B cell (primary cell): Measurements from ENCODE around the gene NAP1L1. TPM values are rescaled to one million over a fixed set of nuclear protein-coding genes. Genes with fewer than 3 reads are reported as not detected.
A peak's percentile ranks its signal among the peaks of the same experiment; 100 is the strongest.

Experiments used
- ATAC-seq: fragments of 200-7000 bp; cut with Tn5 transposase; one replicate; pipeline ENCODE4 v1.10.0; 2021; ENCODE audit warnings: low read depth, mild to moderate bottlenecking, moderate number of reproducible peaks, moderate library complexity
- CTCF ChIA-PET: fragments of 350-600 bp; sonication (Branson Sonifier 250); formaldehyde crosslinking; loops from one replicate; lab custom pipeline; 2021; ENCODE audit warnings: antibody characterized with exemption, inconsistent platforms; lab: Charles Lee
- POLR2A ChIA-PET: fragments of 350-600 bp; sonication (Branson Sonifier 250); formaldehyde crosslinking; loops from one replicate; lab custom pipeline; 2021; ENCODE audit warnings: antibody characterized with exemption; lab: Charles Lee
- DNase-seq: peaks from one replicate; pipeline ENCODE4 v3.0.0; 2013
- H2AFZ ChIP-seq: 2 replicates; pipeline ENCODE4 v1.6.1; 2012; ENCODE audit warnings: mild to moderate bottlenecking, low read depth, low read length; ENCODE audit not compliant: insufficient read depth, poor library complexity, severe bottlenecking
- H3K27ac ChIP-seq, 2 donors: 1 replicate in 1 of 2; 2 replicates in 1 of 2; pipeline ENCODE4 v1.5.1; 2012 to 2013; ENCODE audit warnings: low read length in 2 of 2, mild to moderate bottlenecking in 2 of 2, moderate library complexity in 1 of 2
- H3K27me3 ChIP-seq, 4 experiments: fragments of 200-600 bp in 1 of 4; sonication (generic) in 1 of 4; replicated peaks in 1 of 4; 1 replicate in 2 of 4; 2 replicates in 2 of 4; pipeline versions ENCODE4 v1.6.1 to v1.7.0; 2013 to 2016; ENCODE audit warnings: low read length in 3 of 4, mild to moderate bottlenecking in 2 of 4, mixed read lengths in 1 of 4, moderate library complexity in 1 of 4; ENCODE audit not compliant: insufficient read depth in 4 of 4, control insufficient read depth in 3 of 4; ENCODE audit errors: control extremely low read depth in 1 of 4
- H3K36me3 ChIP-seq, 2 experiments: replicated peaks in 1 of 2; 1 replicate in 1 of 2; 2 replicates in 1 of 2; pipeline versions ENCODE4 v1.6.1 to v1.7.1; 2013; ENCODE audit warnings: low read length in 1 of 2; ENCODE audit not compliant: insufficient read depth in 2 of 2, control insufficient read depth in 1 of 2; ENCODE audit errors: control extremely low read depth in 1 of 2, extremely low read depth in 1 of 2
- H3K4me1 ChIP-seq, 2 donors: fragments of 200-600 bp in 1 of 2; sonication (generic) in 1 of 2; 1 replicate in 1 of 2; 2 replicates in 1 of 2; pipeline versions ENCODE4 v1.5.1 to v1.6.1; 2013 to 2017; ENCODE audit warnings: low read length in 2 of 2; ENCODE audit not compliant: control insufficient read depth in 2 of 2, insufficient read depth in 2 of 2
- H3K4me2 ChIP-seq: replicated peaks from 2 replicates; pipeline ENCODE3; 2012; ENCODE audit warnings: mild to moderate bottlenecking, low read depth, low read length; ENCODE audit not compliant: poor library complexity, severe bottlenecking
- H3K4me3 ChIP-seq, 5 experiments: fragments of 200-600 bp in 1 of 5; sonication (generic) in 1 of 5; 1 replicate in 3 of 5; 2 replicates in 2 of 5; pipeline versions ENCODE4 v1.5.1 to v1.7.0; 2011 to 2016; ENCODE audit warnings: low read length in 4 of 5, mild to moderate bottlenecking in 4 of 5, low read depth in 2 of 5, control low read depth in 1 of 5, moderate library complexity in 1 of 5; ENCODE audit not compliant: insufficient read depth in 1 of 5; ENCODE audit errors: control extremely low read depth in 1 of 5, extremely low read depth in 1 of 5
- H3K79me2 ChIP-seq: fragments of 200-600 bp; sonication (generic); one replicate; pipeline ENCODE4 v1.6.0; 2016; ENCODE audit warnings: low read length; ENCODE audit not compliant: control insufficient read depth, insufficient read depth
- H3K9ac ChIP-seq: fragments of 200-600 bp; sonication (generic); 2 replicates; pipeline ENCODE4 v1.6.1; 2017; ENCODE audit warnings: mild to moderate bottlenecking, low read length, moderate library complexity
- H3K9me3 ChIP-seq, 3 donors: one replicate each; pipeline versions ENCODE4 v1.6.1 to v1.7.1; 2013; ENCODE audit warnings: low read length in 2 of 3; ENCODE audit not compliant: control insufficient read depth in 2 of 3, insufficient read depth in 1 of 3; ENCODE audit errors: control extremely low read depth in 1 of 3
- H4K20me1 ChIP-seq: 2 replicates; pipeline ENCODE4 v1.6.0; 2012; ENCODE audit warnings: mild to moderate bottlenecking, low read length; ENCODE audit not compliant: insufficient read depth, control insufficient read depth, poor library complexity, severe bottlenecking
- H3K27ac Mint-ChIP-seq: one replicate; pipeline ENCODE4 v1.8.0; 2021; ENCODE audit warnings: mixed read lengths
- H3K27me3 Mint-ChIP-seq: one replicate; pipeline ENCODE4 v1.8.0; 2021; ENCODE audit warnings: mixed read lengths
- H3K4me1 Mint-ChIP-seq: one replicate; pipeline ENCODE4 v1.8.0; 2021; ENCODE audit warnings: mixed read lengths
- H3K4me3 Mint-ChIP-seq: one replicate; pipeline ENCODE4 v1.8.0; 2021; ENCODE audit warnings: mixed read lengths
- H3K9me3 Mint-ChIP-seq: one replicate; pipeline ENCODE4 v1.8.0; 2022; ENCODE audit warnings: mixed read lengths; ENCODE audit not compliant: insufficient read depth
- EZH2 ChIP-seq: IDR thresholded peaks from 2 replicates; pipeline ENCODE4 v1.6.1; 2012; ENCODE audit warnings: borderline replicate concordance, low read depth, mild to moderate bottlenecking, moderate library complexity, low read length; ENCODE audit not compliant: insufficient read depth, poor library complexity, severe bottlenecking
- WGBS: methylation state at CpG from one replicate; pipeline ENCODE4 v1.1.5; 2013; ENCODE audit warnings: missing lambda C conversion rate; ENCODE audit not compliant: insufficient coverage; 5-methylcytosine and 5-hydroxymethylcytosine counted together
- intact Hi-C: fragments of 100-400 bp; cut with micrococcal nuclease; formaldehyde crosslinking; loops from one replicate; pipeline ENCODE4 v1.10.0; 2022
- polyA plus RNA-seq: library from polyadenylated mRNA; depleted of rRNA; stranded (reverse); fragments of >200 nt; gene quantifications from 2 replicates; pipeline ENCODE4 v1.2.3, GENCODE V29; 2012
- total RNA-seq, 2 donors: library from RNA; stranded (reverse); fragments of 120-200 nt in 1 of 2; gene quantifications; 1 replicate in 1 of 2; 2 replicates in 1 of 2; pipeline versions ENCODE4 v1.2.3 to v1.2.4, GENCODE V29; 2013 to 2022
- TF ChIP-seq, protein P1 (sequence below): fragments of 200-600 bp; IDR thresholded peaks from one replicate; pipeline ENCODE4 v1.8.0; 2022; ENCODE audit warnings: antibody characterized with exemption, mild to moderate bottlenecking

Gene NAP1L1
- total and polyA plus RNA-seq, 2 donors (not counting 1 experiment from before 2014, with no cell fraction given): 165 to 766 TPM

DNA sequence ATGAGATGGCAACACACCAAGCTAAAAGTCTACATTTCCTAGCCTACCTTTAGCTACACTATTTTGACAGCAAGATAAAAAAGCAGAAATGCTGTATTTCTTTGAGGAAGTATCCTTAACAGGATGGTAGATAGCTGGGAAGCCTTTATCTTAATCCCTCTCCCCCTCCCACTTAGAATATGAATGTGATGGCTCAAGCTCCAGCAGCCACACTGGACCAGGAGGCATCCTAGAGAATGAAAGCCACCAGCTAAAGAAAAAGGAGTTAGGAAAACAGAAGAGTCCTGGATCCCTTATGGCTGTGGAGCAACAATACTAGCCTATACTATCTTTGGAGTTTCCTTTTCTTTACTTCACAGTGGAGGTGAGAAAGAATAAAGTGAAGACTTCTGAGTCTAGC is 15.1 kb downstream of the NAP1L1 start:
- Histone ChIP-seq H3K4me3 (no peak overlapping the region), H3K4me2 (no peak overlapping the region), H3K27me3 (no peaks in the 10 kb centered on the region), H3K36me3 (peaks cover 14 to 63% of the 10 kb centered on the region in 2 experiments), H3K9me3 (peaks cover 0 to 14% (median 9%) of the 10 kb centered on the region in 3 donors), H3K27ac (peak overlapping the region in 1 of 2 donors; percentile 14), H2AFZ (no peak overlapping the region), H3K79me2 (peaks cover 89% of the 10 kb centered on the region), H3K9ac (no peak overlapping the region), H3K4me1 (no peaks in the 10 kb centered on the region), H4K20me1 (peaks cover 45% of the 10 kb centered on the region)
- H3K27ac Mint-ChIP-seq: no peak overlapping the region
- POLR2A ChIA-PET: no interaction called here
- peaks cover 35% of the 10 kb centered on the region for H3K4me1 Mint-ChIP-seq
- CTCF ChIA-PET: no interaction called here
- H3K27me3 Mint-ChIP-seq: no peaks in the 10 kb centered on the region
- H3K9me3 Mint-ChIP-seq: peaks cover 3% of the 10 kb centered on the region
- DNase-seq (no peak), ATAC-seq (no peak)
- TF ChIP-seq EZH2: no peak
- TF ChIP-seq, protein P1, sequence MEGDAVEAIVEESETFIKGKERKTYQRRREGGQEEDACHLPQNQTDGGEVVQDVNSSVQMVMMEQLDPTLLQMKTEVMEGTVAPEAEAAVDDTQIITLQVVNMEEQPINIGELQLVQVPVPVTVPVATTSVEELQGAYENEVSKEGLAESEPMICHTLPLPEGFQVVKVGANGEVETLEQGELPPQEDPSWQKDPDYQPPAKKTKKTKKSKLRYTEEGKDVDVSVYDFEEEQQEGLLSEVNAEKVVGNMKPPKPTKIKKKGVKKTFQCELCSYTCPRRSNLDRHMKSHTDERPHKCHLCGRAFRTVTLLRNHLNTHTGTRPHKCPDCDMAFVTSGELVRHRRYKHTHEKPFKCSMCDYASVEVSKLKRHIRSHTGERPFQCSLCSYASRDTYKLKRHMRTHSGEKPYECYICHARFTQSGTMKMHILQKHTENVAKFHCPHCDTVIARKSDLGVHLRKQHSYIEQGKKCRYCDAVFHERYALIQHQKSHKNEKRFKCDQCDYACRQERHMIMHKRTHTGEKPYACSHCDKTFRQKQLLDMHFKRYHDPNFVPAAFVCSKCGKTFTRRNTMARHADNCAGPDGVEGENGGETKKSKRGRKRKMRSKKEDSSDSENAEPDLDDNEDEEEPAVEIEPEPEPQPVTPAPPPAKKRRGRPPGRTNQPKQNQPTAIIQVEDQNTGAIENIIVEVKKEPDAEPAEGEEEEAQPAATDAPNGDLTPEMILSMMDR: no peak
- intact Hi-C loops: no loop called here
- H3K4me3 Mint-ChIP-seq: no peak overlapping the region

DNA sequence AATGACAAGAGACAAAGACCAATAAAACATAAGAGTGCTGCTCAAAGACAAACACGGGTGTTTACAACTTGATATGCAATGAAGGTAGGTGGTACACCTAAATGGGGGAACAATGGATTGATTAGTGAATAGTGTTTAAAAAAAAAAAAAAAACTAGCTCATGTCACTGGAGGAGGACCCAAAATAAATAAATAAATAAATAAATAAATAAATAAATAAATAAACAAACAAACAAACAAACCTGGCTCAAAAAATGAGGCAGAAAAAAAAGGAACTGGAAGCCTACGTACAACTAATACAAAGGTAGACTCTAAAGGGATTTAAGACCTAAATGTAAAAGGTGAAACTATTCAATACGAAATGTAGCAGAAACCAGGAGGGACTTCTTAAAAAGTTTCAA is 18.6 kb downstream of the NAP1L1 start:
- Mint-ChIP-seq H3K4me3 (no peak overlapping the region), H3K4me1 (peaks cover 15% of the 10 kb centered on the region), H3K27ac (no peak overlapping the region), H3K9me3 (peaks cover 3% of the 10 kb centered on the region), H3K27me3 (no peaks in the 10 kb centered on the region)
- no peak overlapping the region for H3K9ac ChIP-seq
- H4K20me1 ChIP-seq: peaks cover 31% of the 10 kb centered on the region
- peaks cover 0 to 14% (median 9%) of the 10 kb centered on the region in 3 donors for H3K9me3 ChIP-seq
- no peak overlapping the region for H3K27ac ChIP-seq
- no peak overlapping the region for H3K4me3 ChIP-seq
- peaks cover 75% of the 10 kb centered on the region for H3K79me2 ChIP-seq
- TF ChIP-seq, protein P1: no peak
- no peak for TF ChIP-seq EZH2
- whole genome bisulfite sequencing: no CpG with 5 or more reads among the region's 3 CpGs
- no peaks in the 10 kb centered on the region for H3K27me3 ChIP-seq
- no peak for DNase-seq
- ATAC-seq: no peak
- H2AFZ ChIP-seq: no peak overlapping the region
- ChIA-PET POLR2A (no interaction called here), CTCF (no interaction called here)
- intact Hi-C loops: no loop called here
- no peak overlapping the region for H3K4me2 ChIP-seq
- H3K4me1 ChIP-seq: no peaks in the 10 kb centered on the region
- H3K36me3 ChIP-seq: peaks cover 14 to 75% of the 10 kb centered on the region in 2 experiments
